ENCODE results near the gene ENAH. TPM values are rescaled to one million over a fixed set of nuclear protein-coding genes. Genes with fewer than 3 reads are reported as not detected.

Gene ENAH
- total RNA-seq, 1 experiment from 2014 or later, result 103 TPM

- BruUV-seq (replicated peaks), result no TSS peak
- no peak for DNase-seq
- Mint-ChIP-seq H3K27ac (ENCODE audit: unreplicated experiment) (no peak overlapping the region), H3K4me3 (ENCODE audit: low read depth, unreplicated experiment) (no peak overlapping the region), H3K27me3 (ENCODE audit: unreplicated experiment) (no peaks in the 10 kb centered on the region), H3K9me3 (ENCODE audit: low read depth, unreplicated experiment) (no peaks in the 10 kb centered on the region), H3K4me1 (ENCODE audit: low read depth, unreplicated experiment) (peaks cover 17% of the 10 kb centered on the region), H3K36me3 (ENCODE audit: insufficient read depth, unreplicated experiment) (peaks cover 6% of the 10 kb centered on the region)
- intact Hi-C loops (cut with micrococcal nuclease; ENCODE audit: unreplicated experiment), result no loop called here
- CTCF ChIA-PET, result interaction anchor here (0.6 to 0.7 kb wide), 2 partner anchors 11 to 497 kb away, joined by 3 to 4 read pairs; no protein-coding TSS in a partner anchor
- no peak for TF ChIP-seq CTCF (IDR thresholded peaks at IDR 0.05; ENCODE audit: unreplicated experiment)
Observed at GRCh38 chr1:225470211-225471108, 182.5 kb downstream of the ENAH start.

- no peaks in the 10 kb centered on the region for H3K27me3 Mint-ChIP-seq (ENCODE audit: unreplicated experiment)
- no peak for DNase-seq
- no peaks in the 10 kb centered on the region for H3K9me3 Mint-ChIP-seq (ENCODE audit: low read depth, unreplicated experiment)
- H3K27ac Mint-ChIP-seq (ENCODE audit: unreplicated experiment), result no peak overlapping the region
- TF ChIP-seq CTCF (IDR thresholded peaks at IDR 0.05; ENCODE audit: unreplicated experiment), result no peak
- peaks cover 2% of the 10 kb centered on the region for H3K36me3 Mint-ChIP-seq (ENCODE audit: insufficient read depth, unreplicated experiment)
- no peak overlapping the region for H3K4me3 Mint-ChIP-seq (ENCODE audit: low read depth, unreplicated experiment)
- CTCF ChIA-PET, result no interaction called here
- peaks cover 17% of the 10 kb centered on the region for H3K4me1 Mint-ChIP-seq (ENCODE audit: low read depth, unreplicated experiment)
- intact Hi-C loops (cut with micrococcal nuclease; ENCODE audit: unreplicated experiment), result no loop called here
- no TSS peak for BruUV-seq (replicated peaks)
Observed at GRCh38 chr1:225469051-225469450, 183.9 kb downstream of the ENAH start.

GRCh38 chr1:225468270-225469020, 184.5 kb downstream of the ENAH start:
- CTCF ChIA-PET, result no interaction called here
- no peak overlapping the region for H3K4me3 Mint-ChIP-seq (ENCODE audit: low read depth, unreplicated experiment)
- DNase-seq, result no peak

More at GRCh38 chr1:225468270-225469020, 184.5 kb downstream of the ENAH start:
- TF ChIP-seq CTCF (IDR thresholded peaks at IDR 0.05; ENCODE audit: unreplicated experiment), result no peak
- Mint-ChIP-seq H3K9me3 (ENCODE audit: low read depth, unreplicated experiment) (no peaks in the 10 kb centered on the region), H3K4me1 (ENCODE audit: low read depth, unreplicated experiment) (peaks cover 19% of the 10 kb centered on the region), H3K27ac (ENCODE audit: unreplicated experiment) (no peak overlapping the region), H3K36me3 (ENCODE audit: insufficient read depth, unreplicated experiment) (peaks cover 4% of the 10 kb centered on the region), H3K27me3 (ENCODE audit: unreplicated experiment) (no peaks in the 10 kb centered on the region)
- intact Hi-C loops (cut with micrococcal nuclease; ENCODE audit: unreplicated experiment), result no loop called here
- no TSS peak for BruUV-seq (replicated peaks)

Data from Calu3 (cell line).